Heart right ventricle (tissue), 16 donors: Measurements from ENCODE around the gene CD302. TPM values are rescaled to one million over a fixed set of nuclear protein-coding genes. Genes with fewer than 3 reads are reported as not detected.
"Not testable (repeated sequence)": the region's sequence is repeated elsewhere in the genome, so short reads cannot be mapped to it uniquely, and the experiment has no call there.

Source experiments
- ATAC-seq, 8 donors: fragments of 200-7000 bp; cut with Tn5 transposase; one replicate each; pipeline ENCODE4 v1.9.1; 2020; ENCODE audit warnings: mild to moderate bottlenecking in 8 of 8, moderate library complexity in 8 of 8, moderate number of reproducible peaks in 1 of 8
- DNase-seq, 2 donors: peaks; one replicate each; pipeline ENCODE4 v3.0.0-alpha.2; 2020
- H3K27ac ChIP-seq, 10 donors: fragments of 200-600 bp; sonication (generic) in 2 of 10; one replicate each; pipeline versions ENCODE4 v1.5.0 to v1.8.0; 2020 to 2022; ENCODE audit warnings: mild to moderate bottlenecking in 3 of 10
- H3K27me3 ChIP-seq, 7 donors: fragments of 200-600 bp; one replicate each; pipeline ENCODE4 v1.8.0; 2021 to 2022; ENCODE audit warnings: mild to moderate bottlenecking in 2 of 7
- H3K36me3 ChIP-seq, 9 donors: fragments of 200-600 bp; sonication (generic) in 1 of 9; one replicate each; pipeline versions ENCODE4 v1.5.0 to v1.8.0; 2020 to 2022; ENCODE audit warnings: mild to moderate bottlenecking in 2 of 9
- H3K4me1 ChIP-seq, 9 donors: fragments of 200-600 bp; sonication (generic) in 1 of 9; one replicate each; pipeline versions ENCODE4 v1.5.0 to v1.8.0; 2020 to 2022; ENCODE audit warnings: mild to moderate bottlenecking in 4 of 9
- H3K4me3 ChIP-seq, 10 donors: fragments of 200-600 bp; sonication (generic) in 2 of 10; one replicate each; pipeline versions ENCODE4 v1.5.0 to v1.8.0; 2020 to 2022; ENCODE audit warnings: mild to moderate bottlenecking in 7 of 10, moderate library complexity in 2 of 10
- H3K9me3 ChIP-seq, 11 donors: fragments of 200-600 bp in 10 of 11; sonication (generic) in 2 of 11; one replicate each; pipeline versions ENCODE4 v1.5.0 to v1.8.0; 2013 to 2022; ENCODE audit warnings: mild to moderate bottlenecking in 2 of 11, control low read depth in 1 of 11, moderate library complexity in 1 of 11
- WGBS, 2 donors: extraction: QIAGEN DNeasy Blood & Tissue Kit; methylation state at CpG; one replicate each; pipeline ENCODE4 v1.1.7; 2013; ENCODE audit warnings: inconsistent platforms in 1 of 2; 5-methylcytosine and 5-hydroxymethylcytosine counted together
- intact Hi-C, 10 donors: fragments of 100-400 bp; cut with DNase I; formaldehyde crosslinking; loops; one replicate each; pipeline versions ENCODE4 v1.11.1 to v1.14.2; 2022
- polyA plus RNA-seq, 2 donors: library from polyadenylated mRNA; stranded (reverse); fragments of 200-250 nt; gene quantifications; one replicate each; pipeline ENCODE4 v1.2.3, GENCODE V29; 2013
- total RNA-seq, 10 donors: library from RNA; stranded (reverse); fragmentation: NEBNext Ultra II Directional in 3 of 10; extraction: Animal tissue kit (Norgen Biotek cat#: 25700) in 3 of 10; gene quantifications; one replicate each; pipeline versions ENCODE4 v1.2.1 to v1.2.4, GENCODE V29; 2021 to 2023
- TF ChIP-seq, protein P1 (sequence below), 9 donors: fragments of 200-600 bp; sonication (generic) in 2 of 9; IDR thresholded peaks; one replicate each; pipeline versions ENCODE4 v1.5.0 to v1.8.0; 2021 to 2022; ENCODE audit warnings: antibody characterized with exemption in 9 of 9, mild to moderate bottlenecking in 5 of 9, moderate library complexity in 1 of 9
- donor health status: Arrhythmogenic right ventricular cardiomyopathy.
- donor health status: ischemic (EF 13 %, LVEDD 7.1; RV severe dilation, severe dysfunction).
- donor health status: healthy with polysubstance abuse.
- donor health status: DM: no; HTN: yes; CAD: no.
- donor health status: DM: no; HTN: no; CAD: no.
- donor health status: ischemic (EF 25% LVEDD 6.9; RV normal size, moderate dysfunction).
- donor health status: ischemic (EF 25% LVEDD 5.7; RV mildly dilated, moderate dysfunction).
- donor health status: healthy.
- donor health status: DM: yes; HTN: yes; CAD: no.
- donor health status: Ischemic cardiomyopathy.
- donor health status: ischemic (EF 35%, LVEDD 5.7; RV mildly dilated, moderate dysfunction).
- donor health status: nonischemic (EF 11% LVEDD 7.7; RV severe dilation, severe dysfunction).
- donor health status: DM: yes; HTN: yes; CAD: no.
- donor health status: PGD.
- donor health status: ischemic (EF 29% LVEDD 5.4; RV normal size, mild dysfunction).
- donor health status: nonischemic (EF 23%, LVEDD 6.1; RV moderate dilation, normal function).

The CD302 gene
- total and polyA plus RNA-seq, 12 donors, result 5.8 to 25.2 (median 12.8) TPM

DNA sequence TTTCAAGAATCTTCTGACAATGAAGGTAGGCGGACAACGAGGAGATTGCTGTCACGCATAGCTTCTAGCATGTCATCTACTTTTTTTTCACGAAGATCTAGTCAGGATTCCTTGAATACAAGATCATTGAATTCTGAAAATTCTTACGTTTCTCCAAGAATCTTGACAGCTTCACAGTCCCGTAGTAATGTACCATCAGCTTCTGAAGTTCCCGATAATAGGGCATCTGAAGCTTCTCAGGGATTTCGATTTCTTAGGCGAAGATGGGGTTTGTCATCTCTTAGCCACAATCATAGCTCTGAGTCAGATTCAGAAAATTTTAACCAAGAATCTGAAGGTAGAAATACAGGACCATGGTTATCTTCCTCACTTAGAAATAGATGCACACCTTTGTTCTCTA, 49.9 kb downstream of the CD302 start:
- Histone ChIP-seq H3K27me3 (no peaks in the 10 kb centered on the region), H3K9me3 (no peaks in the 10 kb centered on the region), H3K4me3 (no peak overlapping the region), H3K27ac (no peak overlapping the region), H3K36me3 (peaks cover 0 to 98% (median 47%) of the 10 kb centered on the region in 9 donors), H3K4me1 (peaks cover 0 to 42% (median 23%) of the 10 kb centered on the region in 9 donors)
- intact Hi-C loops, result no loop called here
- TF ChIP-seq, protein P1, sequence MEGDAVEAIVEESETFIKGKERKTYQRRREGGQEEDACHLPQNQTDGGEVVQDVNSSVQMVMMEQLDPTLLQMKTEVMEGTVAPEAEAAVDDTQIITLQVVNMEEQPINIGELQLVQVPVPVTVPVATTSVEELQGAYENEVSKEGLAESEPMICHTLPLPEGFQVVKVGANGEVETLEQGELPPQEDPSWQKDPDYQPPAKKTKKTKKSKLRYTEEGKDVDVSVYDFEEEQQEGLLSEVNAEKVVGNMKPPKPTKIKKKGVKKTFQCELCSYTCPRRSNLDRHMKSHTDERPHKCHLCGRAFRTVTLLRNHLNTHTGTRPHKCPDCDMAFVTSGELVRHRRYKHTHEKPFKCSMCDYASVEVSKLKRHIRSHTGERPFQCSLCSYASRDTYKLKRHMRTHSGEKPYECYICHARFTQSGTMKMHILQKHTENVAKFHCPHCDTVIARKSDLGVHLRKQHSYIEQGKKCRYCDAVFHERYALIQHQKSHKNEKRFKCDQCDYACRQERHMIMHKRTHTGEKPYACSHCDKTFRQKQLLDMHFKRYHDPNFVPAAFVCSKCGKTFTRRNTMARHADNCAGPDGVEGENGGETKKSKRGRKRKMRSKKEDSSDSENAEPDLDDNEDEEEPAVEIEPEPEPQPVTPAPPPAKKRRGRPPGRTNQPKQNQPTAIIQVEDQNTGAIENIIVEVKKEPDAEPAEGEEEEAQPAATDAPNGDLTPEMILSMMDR (IDR thresholded peaks at IDR 0.05), result no peak
- WGBS, 2 donors, result 96 to 98% methylated on average over 9 of the region's 9 CpGs
- DNase-seq (no peak), ATAC-seq (no peak)

DNA sequence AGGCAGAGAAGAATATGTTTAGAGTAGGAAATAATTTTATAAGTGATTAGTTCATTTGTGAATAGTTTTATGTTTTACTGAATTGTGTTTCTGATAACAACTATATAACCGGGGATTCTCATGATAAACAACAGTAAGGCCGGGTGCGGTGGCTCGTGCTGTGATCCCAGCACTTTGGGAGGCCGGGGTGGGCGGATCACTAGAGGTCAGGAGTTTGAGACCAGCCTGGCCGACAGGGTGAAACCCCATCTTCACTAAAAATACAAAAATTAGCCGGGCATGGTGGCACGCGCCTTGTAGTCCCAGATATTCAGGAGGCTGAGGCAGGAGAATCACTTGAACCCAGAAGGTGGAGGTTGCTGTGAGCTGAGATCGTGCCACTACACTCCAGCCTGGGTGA, 52.8 kb downstream of the CD302 start:
- 87 to 93% methylated on average over 11 of the region's 11 CpGs for WGBS, 2 donors
- not testable (repeated sequence) for H3K4me3 ChIP-seq
- H3K27ac ChIP-seq, result peak overlapping the region in 7 of 10 donors; percentile 36 to 69 (median 64)

DNA sequence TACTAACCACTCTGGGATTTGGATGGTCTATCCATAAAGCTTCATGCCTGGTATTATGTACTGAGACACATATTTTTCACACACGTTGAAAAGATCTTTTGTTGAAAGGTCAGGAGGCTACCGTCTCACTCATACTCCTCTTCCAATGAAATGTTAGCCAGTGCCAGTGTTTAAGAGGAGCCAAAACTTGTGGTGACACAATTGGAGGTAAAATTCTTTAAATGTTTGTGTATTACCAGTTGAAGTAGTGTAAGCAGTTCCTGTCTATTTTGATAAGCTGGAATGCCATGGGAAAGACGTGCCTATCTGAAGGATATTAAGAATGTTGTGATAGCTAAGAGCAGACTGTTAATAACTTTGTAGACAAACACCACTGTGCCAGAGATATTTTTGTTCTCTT, 53.6 kb downstream of the CD302 start:
- intact Hi-C loops, result no loop called here
- H3K4me3 ChIP-seq, result no peak overlapping the region
- H3K4me1 ChIP-seq, result peaks cover 0 to 24% (median 8%) of the 10 kb centered on the region in 9 donors
- H3K9me3 ChIP-seq, result no peaks in the 10 kb centered on the region
- H3K36me3 ChIP-seq, result peaks cover 0 to 95% (median 30%) of the 10 kb centered on the region in 9 donors
- WGBS, 2 donors, result 23 to 37% methylated on average over 3 of the region's 3 CpGs
- peak; percentile 30 to 95 (median 87) for ATAC-seq
- H3K27ac ChIP-seq, result peak overlapping the region in 7 of 10 donors; percentile 30 to 69 (median 64)
- H3K27me3 ChIP-seq, result no peaks in the 10 kb centered on the region
- TF ChIP-seq, protein P1 (IDR thresholded peaks at IDR 0.05), result no peak
- DNase-seq, result peak in 1 of 2 donors; percentile 14

More for the DNA sequence above, 52.8 kb downstream of the CD302 start:
- DNase-seq, ATAC-seq, H3K27me3 ChIP-seq, H3K9me3 ChIP-seq, intact Hi-C loops: not testable (repeated sequence)
- H3K4me1 ChIP-seq, result peaks cover 0 to 27% (median 8%) of the 10 kb centered on the region in 9 donors
- H3K36me3 ChIP-seq, result peaks cover 0 to 95% (median 32%) of the 10 kb centered on the region in 9 donors

DNA sequence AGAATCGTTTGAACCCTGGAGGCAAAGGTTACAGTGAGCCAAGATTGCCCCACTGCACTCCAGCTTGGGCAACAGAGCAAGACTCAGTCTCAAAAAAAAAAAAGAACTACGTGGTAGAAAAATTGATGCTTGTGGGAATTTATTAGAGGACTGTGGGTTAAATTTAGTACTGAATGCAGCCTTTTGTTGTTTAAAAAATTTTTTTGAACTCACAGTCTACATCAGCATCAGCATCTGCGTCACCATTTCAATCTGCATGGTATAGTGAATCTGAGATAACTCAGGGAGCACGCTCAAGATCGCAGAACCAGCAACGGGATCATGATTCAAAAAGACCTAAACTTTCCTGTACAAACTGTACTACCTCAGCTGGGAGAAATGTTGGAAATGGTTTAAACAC, 55.2 kb downstream of the CD302 start:
- peaks cover 0 to 35% (median 11%) of the 10 kb centered on the region in 9 donors for H3K4me1 ChIP-seq
- 91 to 93% methylated on average over 6 of the region's 6 CpGs for WGBS, 2 donors
- no peaks in the 10 kb centered on the region for H3K27me3 ChIP-seq

More for the DNA sequence above, 55.2 kb downstream of the CD302 start:
- ATAC-seq, result no peak
- TF ChIP-seq, protein P1 (IDR thresholded peaks at IDR 0.05), result no peak
- Histone ChIP-seq H3K4me3 (no peak overlapping the region), H3K9me3 (no peaks in the 10 kb centered on the region), H3K27ac (no peak overlapping the region), H3K36me3 (peaks cover 0 to 95% (median 19%) of the 10 kb centered on the region in 9 donors)
- no peak for DNase-seq
- intact Hi-C loops, result no loop called here
